ENCODE data around the gene TTC28.

The TTC28 gene

DNA sequence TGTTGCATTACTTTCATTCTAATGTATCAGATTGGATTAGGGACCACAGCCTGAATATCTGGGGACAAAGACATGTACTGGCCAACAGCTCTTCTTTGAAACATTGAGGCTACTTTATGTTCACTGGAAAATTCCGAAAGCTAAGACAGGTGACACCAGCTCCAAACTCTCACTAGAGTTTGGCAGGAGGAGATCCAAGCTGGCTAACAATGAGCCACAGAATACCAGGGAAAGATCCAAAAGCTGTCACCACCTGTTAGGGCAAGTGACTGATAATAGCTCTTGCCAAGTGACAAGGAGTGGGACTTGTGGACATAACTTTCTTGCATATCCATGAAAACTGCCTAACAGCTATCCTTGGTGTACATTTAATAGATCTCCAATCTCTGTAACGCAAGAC lies 333.3 kb downstream of the TTC28 start:
- Histone ChIP-seq H3K9me3 (ENCODE audit: control insufficient read depth, insufficient read depth, low read depth, low read length) (no peaks in the 10 kb centered on the region), H3K4me3 (ENCODE audit: low read depth, low read length) (no peak overlapping the region), H3K27ac (ENCODE audit: extremely low read depth, low read depth, low read length) (no peak overlapping the region), H3K4me1 (ENCODE audit: control insufficient read depth, insufficient read depth, low read length) (peaks cover 8% of the 10 kb centered on the region), H3K36me3 (ENCODE audit: control insufficient read depth in 2 of 2, insufficient read depth in 1 of 2, low read length in 2 of 2) (no peaks in the 10 kb centered on the region; a peak in 1 of 3 replicates)
- CTCF ChIA-PET: interaction anchor here (0.7 to 0.9 kb wide), 4 partner anchors 9 to 50 kb away, joined by 3 to 5 read pairs (median 3); no protein-coding TSS in a partner anchor
- TF ChIP-seq EGR2 (tag by site-specific recombination; IDR thresholded peaks at IDR 0.05; ENCODE audit: low read depth) (no peak), HOXC10 (CRISPR knock-in tag; IDR thresholded peaks at IDR 0.05) (no peak), ZNF707 (tag by site-specific recombination; IDR thresholded peaks at IDR 0.05) (no peak), ZNF416 (tag by site-specific recombination; IDR thresholded peaks at IDR 0.05) (no peak), ZNF654 (tag by site-specific recombination; IDR thresholded peaks at IDR 0.05; ENCODE audit: low read depth) (no peak), SP2 (tag by site-specific recombination; IDR thresholded peaks at IDR 0.05) (no peak), ZNF146 (tag by site-specific recombination; IDR thresholded peaks at IDR 0.05) (no peak), ZNF571 (tag by site-specific recombination; IDR thresholded peaks at IDR 0.05) (no peak), PRDM1 (tag by site-specific recombination; IDR thresholded peaks at IDR 0.05) (no peak), ZNF624 (tag by site-specific recombination; IDR thresholded peaks at IDR 0.05) (no peak), ZNF202 (tag by site-specific recombination; IDR thresholded peaks at IDR 0.05; ENCODE audit: borderline replicate concordance) (no peak), ZNF544 (tag by site-specific recombination; IDR thresholded peaks at IDR 0.05) (no peak), ZNF138 (tag by site-specific recombination; IDR thresholded peaks at IDR 0.05; ENCODE audit: borderline replicate concordance) (no peak)
- TF ChIP-seq, protein P1, sequence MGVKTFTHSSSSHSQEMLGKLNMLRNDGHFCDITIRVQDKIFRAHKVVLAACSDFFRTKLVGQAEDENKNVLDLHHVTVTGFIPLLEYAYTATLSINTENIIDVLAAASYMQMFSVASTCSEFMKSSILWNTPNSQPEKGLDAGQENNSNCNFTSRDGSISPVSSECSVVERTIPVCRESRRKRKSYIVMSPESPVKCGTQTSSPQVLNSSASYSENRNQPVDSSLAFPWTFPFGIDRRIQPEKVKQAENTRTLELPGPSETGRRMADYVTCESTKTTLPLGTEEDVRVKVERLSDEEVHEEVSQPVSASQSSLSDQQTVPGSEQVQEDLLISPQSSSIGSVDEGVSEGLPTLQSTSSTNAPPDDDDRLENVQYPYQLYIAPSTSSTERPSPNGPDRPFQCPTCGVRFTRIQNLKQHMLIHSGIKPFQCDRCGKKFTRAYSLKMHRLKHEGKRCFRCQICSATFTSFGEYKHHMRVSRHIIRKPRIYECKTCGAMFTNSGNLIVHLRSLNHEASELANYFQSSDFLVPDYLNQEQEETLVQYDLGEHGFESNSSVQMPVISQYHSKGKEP (tag by site-specific recombination; IDR thresholded peaks at IDR 0.05): no peak
- TF ChIP-seq, protein P2, sequence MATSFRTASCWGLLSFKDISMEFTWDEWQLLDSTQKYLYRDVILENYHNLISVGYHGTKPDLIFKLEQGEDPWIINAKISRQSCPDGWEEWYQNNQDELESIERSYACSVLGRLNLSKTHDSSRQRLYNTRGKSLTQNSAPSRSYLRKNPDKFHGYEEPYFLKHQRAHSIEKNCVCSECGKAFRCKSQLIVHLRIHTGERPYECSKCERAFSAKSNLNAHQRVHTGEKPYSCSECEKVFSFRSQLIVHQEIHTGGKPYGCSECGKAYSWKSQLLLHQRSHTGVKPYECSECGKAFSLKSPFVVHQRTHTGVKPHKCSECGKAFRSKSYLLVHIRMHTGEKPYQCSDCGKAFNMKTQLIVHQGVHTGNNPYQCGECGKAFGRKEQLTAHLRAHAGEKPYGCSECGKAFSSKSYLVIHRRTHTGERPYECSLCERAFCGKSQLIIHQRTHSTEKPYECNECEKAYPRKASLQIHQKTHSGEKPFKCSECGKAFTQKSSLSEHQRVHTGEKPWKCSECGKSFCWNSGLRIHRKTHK (tag by site-specific recombination; IDR thresholded peaks at IDR 0.05): no peak
- TF ChIP-seq, protein P3, sequence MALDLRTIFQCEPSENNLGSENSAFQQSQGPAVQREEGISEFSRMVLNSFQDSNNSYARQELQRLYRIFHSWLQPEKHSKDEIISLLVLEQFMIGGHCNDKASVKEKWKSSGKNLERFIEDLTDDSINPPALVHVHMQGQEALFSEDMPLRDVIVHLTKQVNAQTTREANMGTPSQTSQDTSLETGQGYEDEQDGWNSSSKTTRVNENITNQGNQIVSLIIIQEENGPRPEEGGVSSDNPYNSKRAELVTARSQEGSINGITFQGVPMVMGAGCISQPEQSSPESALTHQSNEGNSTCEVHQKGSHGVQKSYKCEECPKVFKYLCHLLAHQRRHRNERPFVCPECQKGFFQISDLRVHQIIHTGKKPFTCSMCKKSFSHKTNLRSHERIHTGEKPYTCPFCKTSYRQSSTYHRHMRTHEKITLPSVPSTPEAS (tag by site-specific recombination; IDR thresholded peaks at IDR 0.05): no peak
- POLR2A ChIA-PET: no interaction called here

DNA sequence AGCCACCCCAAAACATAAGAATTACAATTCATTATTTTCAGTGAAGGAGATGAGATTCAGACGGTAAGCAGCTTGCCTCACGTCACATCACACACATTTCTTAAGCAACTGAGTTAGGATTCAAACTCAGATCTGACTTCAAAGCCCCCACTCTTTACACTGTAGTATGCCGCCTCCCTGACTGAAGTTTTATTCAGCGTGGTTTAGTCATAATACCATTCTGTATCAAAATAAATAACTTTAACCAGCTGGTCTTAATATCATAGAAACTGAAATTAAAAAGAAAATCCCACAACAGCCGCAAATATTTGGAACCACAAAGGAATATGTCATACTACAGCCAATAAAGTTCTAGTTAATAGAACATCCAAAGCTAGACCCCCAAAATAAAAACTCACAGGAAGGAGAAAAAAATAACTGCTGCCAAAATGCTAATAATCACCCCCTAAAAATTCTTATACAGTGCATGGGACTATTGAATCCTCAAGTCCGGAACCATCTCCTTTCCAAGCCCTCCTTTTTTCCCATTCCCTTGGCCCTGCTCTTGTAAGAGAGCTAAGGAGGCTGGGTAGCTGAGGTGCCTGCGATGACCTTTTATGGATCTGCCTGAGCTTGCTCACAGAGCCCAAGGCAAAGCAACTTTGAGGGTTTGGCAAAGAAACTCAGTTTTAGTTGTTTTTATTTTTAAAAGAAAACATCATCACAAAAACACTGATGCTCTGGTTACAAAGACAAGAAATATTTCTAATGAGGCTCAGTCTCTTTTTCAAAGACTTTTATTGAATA lies 334.5 kb downstream of the TTC28 start:
- H3K4me3 ChIP-seq (ENCODE audit: low read depth, low read length): no peak overlapping the region
- H3K36me3 ChIP-seq (ENCODE audit: control insufficient read depth in 2 of 2, insufficient read depth in 1 of 2, low read length in 2 of 2): no peaks in the 10 kb centered on the region; a peak in 1 of 3 replicates
- H3K4me1 ChIP-seq (ENCODE audit: control insufficient read depth, insufficient read depth, low read length): peaks cover 4% of the 10 kb centered on the region; the same call in 1 of the 2 replicates
- H3K27ac ChIP-seq (ENCODE audit: extremely low read depth, low read depth, low read length): no peak overlapping the region
- H3K9me3 ChIP-seq (ENCODE audit: control insufficient read depth, insufficient read depth, low read depth, low read length): no peaks in the 10 kb centered on the region
- CTCF ChIA-PET: interaction anchor here (0.8 to 1.5 kb wide), 3 partner anchors 8 to 1612 kb away, joined by 3 to 4 read pairs (median 3); no protein-coding TSS in a partner anchor
- POLR2A ChIA-PET: no interaction called here
- TF ChIP-seq ZNF175 (tag by site-specific recombination; IDR thresholded peaks at IDR 0.05) (no peak), ZNF404 (tag by site-specific recombination; IDR thresholded peaks at IDR 0.05) (no peak), YY1 (tag by site-specific recombination; IDR thresholded peaks at IDR 0.05) (no peak), ZNF433 (tag by site-specific recombination; IDR thresholded peaks at IDR 0.05; ENCODE audit: low read depth) (no peak), ZNF335 (tag by site-specific recombination; conservative IDR thresholded peaks at IDR 0.05) (no peak), EGR2 (tag by site-specific recombination; IDR thresholded peaks at IDR 0.05; ENCODE audit: low read depth) (no peak)
- TF ChIP-seq, protein P4, sequence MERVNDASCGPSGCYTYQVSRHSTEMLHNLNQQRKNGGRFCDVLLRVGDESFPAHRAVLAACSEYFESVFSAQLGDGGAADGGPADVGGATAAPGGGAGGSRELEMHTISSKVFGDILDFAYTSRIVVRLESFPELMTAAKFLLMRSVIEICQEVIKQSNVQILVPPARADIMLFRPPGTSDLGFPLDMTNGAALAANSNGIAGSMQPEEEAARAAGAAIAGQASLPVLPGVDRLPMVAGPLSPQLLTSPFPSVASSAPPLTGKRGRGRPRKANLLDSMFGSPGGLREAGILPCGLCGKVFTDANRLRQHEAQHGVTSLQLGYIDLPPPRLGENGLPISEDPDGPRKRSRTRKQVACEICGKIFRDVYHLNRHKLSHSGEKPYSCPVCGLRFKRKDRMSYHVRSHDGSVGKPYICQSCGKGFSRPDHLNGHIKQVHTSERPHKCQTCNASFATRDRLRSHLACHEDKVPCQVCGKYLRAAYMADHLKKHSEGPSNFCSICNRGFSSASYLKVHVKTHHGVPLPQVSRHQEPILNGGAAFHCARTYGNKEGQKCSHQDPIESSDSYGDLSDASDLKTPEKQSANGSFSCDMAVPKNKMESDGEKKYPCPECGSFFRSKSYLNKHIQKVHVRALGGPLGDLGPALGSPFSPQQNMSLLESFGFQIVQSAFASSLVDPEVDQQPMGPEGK (tag by site-specific recombination; IDR thresholded peaks at IDR 0.05): no peak
- TF ChIP-seq, protein P5, sequence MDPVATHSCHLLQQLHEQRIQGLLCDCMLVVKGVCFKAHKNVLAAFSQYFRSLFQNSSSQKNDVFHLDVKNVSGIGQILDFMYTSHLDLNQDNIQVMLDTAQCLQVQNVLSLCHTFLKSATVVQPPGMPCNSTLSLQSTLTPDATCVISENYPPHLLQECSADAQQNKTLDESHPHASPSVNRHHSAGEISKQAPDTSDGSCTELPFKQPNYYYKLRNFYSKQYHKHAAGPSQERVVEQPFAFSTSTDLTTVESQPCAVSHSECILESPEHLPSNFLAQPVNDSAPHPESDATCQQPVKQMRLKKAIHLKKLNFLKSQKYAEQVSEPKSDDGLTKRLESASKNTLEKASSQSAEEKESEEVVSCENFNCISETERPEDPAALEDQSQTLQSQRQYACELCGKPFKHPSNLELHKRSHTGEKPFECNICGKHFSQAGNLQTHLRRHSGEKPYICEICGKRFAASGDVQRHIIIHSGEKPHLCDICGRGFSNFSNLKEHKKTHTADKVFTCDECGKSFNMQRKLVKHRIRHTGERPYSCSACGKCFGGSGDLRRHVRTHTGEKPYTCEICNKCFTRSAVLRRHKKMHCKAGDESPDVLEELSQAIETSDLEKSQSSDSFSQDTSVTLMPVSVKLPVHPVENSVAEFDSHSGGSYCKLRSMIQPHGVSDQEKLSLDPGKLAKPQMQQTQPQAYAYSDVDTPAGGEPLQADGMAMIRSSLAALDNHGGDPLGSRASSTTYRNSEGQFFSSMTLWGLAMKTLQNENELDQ (tag by site-specific recombination; IDR thresholded peaks at IDR 0.05; ENCODE audit: low read depth): no peak
- TF ChIP-seq, protein P6, sequence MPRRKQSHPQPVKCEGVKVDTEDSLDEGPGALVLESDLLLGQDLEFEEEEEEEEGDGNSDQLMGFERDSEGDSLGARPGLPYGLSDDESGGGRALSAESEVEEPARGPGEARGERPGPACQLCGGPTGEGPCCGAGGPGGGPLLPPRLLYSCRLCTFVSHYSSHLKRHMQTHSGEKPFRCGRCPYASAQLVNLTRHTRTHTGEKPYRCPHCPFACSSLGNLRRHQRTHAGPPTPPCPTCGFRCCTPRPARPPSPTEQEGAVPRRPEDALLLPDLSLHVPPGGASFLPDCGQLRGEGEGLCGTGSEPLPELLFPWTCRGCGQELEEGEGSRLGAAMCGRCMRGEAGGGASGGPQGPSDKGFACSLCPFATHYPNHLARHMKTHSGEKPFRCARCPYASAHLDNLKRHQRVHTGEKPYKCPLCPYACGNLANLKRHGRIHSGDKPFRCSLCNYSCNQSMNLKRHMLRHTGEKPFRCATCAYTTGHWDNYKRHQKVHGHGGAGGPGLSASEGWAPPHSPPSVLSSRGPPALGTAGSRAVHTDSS (tag by site-specific recombination; IDR thresholded peaks at IDR 0.05): no peak

Data from HEK293 (cell line).